Activated CD4-positive, alpha-beta T cell treated with anti-CD3 and anti-CD28 coated beads, Interleukin-2, amount 50 U/mL, for 24 hours (primary cell): Measurements from ENCODE around the gene GRIK5.
"Not testable (repeated sequence)": the region's sequence is repeated elsewhere in the genome, so short reads cannot be mapped to it uniquely, and the experiment has no call there.

Experiments
- DNase-seq, 2 donors: peaks; one replicate each; pipeline ENCODE4 v3.0.0-alpha.2; 2020; ENCODE audit warnings: low read depth in 1 of 2, low spot score in 1 of 2

GRIK5 gene

DNA sequence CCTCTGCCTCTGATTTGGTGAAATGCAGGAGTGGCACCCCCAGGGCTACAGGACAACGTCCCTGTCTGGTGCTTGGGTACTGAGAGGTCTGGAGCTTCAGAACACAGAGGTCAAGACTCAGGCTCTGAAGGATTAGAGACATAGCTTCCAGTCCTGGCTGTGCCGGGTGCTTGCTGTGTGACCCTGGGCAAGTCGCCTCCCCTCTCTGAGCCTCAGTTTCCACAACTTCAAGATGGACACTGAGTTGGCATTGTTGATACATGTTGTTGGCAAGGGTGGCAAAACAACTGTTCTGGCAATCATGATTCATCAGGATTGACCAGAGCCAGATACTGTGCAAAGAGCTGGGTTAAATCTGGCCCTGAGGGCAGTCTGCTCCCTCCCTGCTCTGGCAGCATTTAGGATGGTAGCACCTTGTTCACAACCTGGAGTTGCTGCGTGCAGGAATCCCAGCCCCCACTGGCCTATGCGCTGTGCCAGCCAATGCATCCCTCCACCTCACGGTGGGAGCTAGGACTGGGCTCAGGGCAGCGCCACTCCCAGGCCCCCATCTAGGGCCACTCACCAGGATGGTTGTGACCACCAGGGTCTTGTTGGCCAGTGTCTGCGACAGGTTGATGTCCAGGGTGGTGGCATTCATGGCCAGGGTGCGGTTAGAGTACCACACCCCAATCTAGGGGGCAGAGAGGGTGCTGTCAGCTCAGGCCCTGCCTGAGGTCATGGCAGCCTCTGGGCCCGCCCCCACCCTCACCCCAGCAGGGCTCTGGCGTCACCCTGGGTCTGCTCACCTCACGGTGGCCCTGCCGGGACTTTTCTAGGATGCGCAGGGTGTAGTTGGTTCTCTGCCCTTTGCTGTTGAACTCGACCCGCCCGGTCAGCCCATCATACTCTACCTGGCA is 16.7 kb downstream of the GRIK5 start:
- no peak for DNase-seq

DNA sequence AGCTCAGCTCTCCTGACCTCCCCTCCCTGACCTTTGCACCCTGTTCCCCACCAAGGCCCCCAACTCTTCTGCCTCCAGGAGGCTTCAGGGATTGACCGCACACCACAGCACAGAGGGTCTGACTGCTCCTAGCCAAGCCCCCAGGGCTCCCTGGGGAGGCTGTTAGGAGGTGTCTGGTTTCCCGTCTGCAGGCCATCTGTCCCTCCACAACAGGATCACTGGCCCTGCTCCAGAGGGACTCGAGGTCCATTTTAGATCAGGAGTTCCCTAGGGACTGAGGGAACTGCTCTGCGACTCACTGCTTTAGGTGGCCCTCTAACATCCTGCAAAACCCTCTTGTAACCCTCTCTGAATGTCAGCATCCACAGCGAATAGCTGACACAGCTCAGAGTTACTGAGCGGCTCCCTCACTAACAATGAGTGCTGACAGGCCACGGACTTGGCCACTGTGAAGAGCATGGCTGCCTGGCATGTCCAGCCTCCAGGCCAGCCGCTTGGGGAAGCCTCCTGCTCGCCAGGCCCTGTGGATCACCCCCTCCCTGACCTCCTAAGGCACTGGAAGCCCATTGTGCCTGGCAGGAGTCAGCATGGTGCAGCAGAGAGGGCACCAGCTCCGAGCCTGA is 17.7 kb downstream of the GRIK5 start:
- DNase-seq, result no peak

DNA sequence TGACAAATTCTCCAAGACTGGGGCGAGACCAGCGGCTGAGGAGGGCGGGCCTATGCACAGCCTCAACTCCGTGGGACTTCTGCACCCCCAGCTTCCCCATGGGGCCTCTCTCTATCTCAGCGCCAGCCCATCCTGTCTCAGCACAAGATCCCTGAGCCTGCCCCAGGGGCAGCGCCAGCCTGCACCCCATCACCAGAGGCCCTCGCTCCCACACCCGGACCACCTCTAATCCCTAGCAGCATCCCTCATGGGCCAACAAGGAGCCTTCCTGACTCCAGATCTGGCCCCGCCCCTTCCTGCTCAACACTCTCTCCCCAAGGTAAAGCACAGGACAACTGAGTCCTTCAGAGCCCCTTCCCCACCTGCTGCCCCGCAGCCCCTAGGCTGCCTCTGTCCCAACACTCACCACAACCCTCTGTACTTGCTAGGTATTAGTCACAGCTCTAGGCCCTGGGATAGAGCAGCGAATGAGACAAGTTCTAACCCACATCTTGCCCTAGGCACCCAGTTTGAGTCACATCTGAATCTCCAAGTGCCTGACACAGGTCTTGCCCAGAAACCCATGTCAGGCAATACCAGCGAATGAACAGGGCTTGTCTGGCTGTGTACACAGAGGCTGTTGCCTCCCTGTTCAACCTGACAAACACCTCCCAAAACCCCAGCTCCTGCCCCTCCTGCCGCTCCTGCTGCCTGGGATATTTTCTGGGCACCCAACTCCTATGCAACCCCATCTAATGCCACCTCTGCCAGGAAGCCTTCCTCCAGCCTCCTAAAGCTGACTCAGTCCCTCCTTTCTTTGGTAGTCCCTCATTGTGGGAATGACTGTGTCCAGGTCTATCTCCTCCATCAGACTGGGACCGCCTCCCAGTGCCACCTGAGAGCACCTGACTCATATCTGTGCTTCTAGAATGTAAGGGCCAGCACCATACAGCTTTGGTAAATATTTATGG is 18.6 kb downstream of the GRIK5 start:
- no peak for DNase-seq

DNA sequence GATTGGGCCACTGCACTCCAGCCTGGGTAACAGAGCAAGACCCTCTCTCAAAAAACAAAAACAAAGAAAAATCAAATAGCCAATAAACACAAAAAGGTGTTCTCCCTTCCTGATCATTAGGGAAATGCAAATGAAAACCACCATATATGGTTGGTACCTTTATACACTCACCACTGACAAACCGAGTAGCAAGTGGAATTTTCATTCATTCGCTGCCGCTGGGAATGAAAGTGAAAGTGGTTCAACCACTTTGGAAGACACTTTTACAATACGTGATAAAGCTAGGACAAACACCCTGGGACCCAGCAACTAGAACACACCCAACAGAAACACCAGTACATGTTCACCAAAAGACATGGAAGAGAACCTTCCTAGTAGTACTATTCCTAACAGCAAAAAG is 21.0 kb downstream of the GRIK5 start:
- no peak for DNase-seq

DNA sequence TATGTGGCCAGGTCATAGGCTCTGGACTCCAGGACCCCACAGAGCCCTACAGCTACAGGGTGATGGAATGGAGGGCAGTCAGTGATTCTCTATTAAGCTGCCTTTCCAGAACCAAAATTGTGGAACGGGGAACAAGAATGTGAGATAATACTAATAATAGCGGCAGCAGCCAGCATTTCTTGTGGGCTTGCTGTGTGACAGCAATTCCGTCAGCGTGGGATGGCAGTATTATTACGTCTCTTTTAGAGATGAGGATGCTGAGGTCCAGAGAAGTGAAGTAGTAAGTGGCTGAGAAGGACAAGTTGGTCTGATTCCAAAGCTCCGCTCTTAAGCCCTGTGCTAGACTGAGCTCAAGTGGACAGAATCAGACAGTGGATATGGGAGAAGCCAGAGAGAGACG is 24.4 kb downstream of the GRIK5 start:
- DNase-seq, result no peak

DNA sequence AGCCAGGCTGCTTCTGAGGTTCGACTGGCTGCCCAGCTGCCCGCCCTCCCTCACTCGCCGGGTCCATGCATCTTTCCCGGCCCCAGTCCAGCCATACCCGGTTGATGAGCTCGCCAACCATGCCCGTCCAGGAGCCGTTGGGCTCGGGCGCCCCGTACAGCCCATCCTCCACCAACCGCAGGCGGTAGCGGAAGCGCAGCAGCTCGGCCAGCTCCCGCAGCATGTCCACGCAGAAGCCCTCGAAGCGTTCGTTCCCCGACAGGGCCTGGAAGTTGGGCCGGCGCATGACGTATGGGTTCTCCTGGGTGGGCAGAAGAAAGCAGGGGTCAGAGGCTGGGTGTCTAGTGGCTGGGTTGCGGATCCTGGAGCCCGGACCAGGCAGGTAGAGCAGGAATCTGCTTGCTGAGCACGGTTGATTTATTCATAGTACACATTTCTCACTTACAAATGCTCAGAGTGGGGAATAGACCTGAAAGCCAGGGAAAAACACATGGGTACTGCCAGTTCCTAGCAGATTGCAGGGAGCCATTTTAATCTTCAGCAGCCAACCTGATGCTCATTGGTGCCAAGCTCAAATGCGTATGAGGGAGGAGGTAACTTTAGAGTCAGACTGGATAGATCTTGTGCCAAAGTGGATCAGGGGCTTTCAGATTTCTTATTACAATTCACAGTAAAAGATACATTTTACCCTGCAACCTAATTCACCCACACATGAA is 27.4 kb downstream of the GRIK5 start:
- no peak for DNase-seq

DNA sequence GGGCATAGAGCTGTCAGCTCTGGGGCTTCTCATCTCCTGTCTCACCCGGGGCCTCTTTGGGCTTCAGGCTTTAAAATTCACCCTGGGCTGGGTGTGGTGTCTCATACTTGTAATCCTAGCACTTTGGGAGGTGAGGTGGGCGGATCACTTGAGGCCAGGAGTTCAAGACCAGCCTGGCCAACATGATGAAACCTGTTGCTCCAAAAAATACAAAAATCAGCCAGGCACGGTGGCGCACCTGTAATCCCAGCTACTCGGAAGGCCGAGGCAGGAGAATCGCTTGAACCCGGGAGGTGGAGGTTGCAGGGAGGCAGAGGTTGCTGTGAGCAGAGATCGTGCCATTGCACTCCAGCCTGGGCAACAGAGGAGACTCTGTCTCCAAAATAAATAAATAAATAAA is 29.5 kb downstream of the GRIK5 start:
- not testable (repeated sequence) for DNase-seq

DNA sequence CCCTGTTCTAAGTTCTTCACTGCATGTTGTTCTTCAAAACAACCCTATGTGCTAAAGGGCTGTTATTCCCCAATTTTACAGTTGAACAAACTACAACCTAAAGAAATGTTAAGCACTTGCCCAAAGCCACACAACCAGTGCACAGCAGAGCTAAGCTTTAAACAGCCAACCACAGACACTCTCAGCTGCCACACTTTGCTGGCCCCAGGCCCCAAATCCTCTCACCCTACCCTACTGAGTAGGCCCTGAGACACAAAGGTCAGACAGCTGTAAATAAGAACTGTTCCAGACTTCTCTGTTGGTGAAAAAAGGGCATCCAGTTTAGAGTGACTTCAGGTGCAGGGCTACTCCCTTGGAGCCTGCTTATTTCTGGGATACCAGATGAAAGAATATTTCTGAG is 30.0 kb downstream of the GRIK5 start:
- DNase-seq, result no peak

DNA sequence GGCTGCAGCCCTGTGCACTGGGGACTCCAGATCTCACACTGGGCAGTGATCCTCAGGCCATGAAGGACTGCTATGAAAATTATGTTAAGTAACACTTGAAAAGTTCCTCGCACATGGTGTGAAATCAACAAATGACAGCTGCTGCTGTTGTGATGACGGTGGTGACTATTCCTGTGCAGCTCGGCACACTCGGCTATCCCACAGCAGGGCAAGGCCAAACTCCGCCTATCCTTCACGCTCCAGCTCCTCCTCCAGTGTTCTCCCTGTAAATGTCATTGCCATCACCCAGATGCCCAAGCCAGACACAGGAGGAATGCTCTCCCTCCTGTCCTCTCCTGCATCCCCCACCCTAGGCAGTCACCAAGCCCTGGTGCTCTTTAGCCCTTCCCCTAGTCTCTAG is 31.3 kb downstream of the GRIK5 start:
- no peak for DNase-seq

DNA sequence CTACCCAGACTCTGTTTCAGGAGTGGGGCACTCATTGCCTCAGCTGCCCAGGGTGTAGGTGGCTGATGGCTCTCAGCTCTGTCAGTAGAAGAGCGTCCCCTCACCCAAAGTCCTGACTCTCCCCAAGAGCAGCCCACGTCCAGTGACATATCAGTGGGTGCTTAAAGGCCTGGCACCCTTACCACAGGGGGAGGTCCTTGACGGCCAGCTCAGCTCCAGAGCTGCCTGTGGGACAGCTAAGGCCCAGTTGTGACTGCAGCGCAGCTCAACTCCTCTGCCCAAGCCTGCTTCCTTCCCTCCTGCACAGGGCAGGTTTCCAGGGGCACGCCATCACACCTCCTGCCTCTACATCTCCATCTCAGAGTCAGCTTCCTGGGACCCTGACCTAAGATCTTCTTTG is 32.4 kb downstream of the GRIK5 start:
- no peak for DNase-seq

DNA sequence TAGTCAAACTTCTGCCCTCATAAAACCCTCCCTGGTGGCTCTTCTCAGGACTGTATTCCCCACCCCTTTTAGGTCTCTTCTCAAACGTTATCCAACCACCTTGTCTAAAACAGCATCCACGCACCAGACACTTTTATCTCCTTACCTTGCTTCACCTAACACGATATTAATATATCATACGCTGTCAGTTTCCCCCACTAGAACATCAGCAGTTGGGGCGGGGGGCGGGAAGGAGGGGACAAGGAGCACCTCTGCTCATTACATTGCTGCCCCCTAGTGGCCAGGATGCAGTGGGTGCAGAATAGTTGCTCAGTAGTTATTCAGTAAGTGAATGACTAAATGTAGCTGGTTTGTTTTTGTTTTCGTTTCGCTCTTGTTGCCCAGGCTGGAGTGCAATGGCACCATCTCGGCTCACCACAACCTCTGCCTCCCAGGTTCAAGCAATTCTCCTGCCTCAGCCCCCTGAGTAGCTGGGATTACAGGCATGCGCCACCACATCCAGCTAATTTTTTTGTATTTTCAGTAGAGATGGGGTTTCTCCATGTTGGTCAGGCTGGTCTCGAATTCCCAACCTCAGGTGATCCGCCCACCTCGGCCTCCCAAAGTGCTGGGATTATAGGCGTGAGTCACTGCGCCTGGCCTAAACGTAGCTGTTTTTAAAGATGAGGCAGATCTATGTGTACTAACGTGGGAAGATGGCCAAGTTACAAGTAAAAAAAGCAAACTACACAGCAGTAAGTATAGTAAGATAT is 35.2 kb downstream of the GRIK5 start:
- peak; percentile 24 to 60 for DNase-seq

DNA sequence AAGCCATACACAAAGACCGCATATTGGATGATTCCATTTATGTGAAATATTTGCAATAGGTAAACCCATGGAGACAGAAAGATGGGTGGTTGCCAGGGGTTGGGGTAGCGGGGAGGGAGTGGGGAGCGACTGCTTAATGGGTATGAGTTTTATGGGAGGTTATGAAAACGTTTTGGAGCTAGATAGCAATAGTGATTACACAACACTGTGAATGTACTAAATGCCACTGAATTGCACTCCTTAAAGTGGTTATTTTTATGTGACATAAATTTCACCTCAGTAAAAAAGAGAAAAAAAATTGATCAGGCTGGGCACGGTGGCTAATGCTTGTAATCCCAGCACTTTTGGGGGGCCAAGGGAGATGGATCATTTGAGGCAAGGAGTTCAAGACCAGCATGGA is 36.6 kb downstream of the GRIK5 start:
- DNase-seq, result no peak

DNA sequence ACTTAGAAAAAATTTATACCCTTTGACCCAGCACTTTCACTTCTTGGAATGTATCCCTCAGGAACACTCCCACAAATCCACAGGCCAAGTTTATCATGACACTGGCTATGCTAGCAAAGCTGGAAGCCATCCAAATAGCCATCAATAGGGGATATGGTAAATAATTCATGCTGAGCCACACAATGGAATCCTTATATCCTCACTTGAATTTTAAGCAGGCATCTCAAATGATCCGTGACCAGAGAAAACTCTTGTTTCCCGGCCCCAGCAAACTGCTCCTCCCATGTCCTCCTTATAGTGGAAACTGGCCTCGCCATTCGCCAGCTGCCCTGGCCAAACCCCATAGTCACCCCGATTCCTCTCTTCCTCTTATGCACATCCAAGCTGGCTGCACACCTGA is 37.6 kb downstream of the GRIK5 start:
- DNase-seq, result no peak

DNA sequence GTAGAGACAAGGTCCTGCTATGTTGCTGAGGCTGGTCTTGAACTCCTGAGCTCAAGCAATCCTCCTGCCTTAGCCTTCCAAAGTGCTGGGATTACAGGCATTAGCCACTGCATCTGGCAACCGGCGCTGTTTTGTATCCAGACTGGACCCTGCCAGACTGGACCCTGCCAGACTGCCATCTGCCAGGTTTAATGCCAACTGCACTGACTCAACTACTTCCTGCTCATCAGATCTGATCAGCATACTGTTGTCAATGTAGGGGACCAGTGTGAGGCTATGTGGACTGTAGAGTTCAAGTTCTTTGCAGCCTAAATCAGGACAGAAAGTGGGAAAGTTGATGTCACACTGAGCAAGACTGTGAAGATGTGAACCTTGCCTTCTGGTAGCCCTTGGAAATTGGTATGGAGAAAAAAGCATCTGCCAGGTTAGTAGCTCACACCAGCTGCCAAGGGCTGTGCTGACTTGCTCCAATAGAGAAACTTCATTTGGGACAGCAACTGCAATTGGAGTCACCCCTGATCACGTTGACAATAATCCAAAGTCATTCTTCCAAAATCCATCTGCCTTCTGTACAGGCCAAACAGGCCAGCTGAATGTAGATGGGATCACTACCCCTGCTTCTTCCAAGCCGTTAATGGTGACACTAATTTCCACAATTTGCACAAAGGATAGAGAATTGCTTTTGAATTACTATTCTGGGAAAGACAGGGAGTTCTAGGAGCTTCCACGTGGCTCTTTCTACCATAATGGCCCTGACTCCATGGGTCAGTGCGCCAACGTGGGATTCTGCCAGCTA is 39.2 kb downstream of the GRIK5 start:
- DNase-seq, result no peak

DNA sequence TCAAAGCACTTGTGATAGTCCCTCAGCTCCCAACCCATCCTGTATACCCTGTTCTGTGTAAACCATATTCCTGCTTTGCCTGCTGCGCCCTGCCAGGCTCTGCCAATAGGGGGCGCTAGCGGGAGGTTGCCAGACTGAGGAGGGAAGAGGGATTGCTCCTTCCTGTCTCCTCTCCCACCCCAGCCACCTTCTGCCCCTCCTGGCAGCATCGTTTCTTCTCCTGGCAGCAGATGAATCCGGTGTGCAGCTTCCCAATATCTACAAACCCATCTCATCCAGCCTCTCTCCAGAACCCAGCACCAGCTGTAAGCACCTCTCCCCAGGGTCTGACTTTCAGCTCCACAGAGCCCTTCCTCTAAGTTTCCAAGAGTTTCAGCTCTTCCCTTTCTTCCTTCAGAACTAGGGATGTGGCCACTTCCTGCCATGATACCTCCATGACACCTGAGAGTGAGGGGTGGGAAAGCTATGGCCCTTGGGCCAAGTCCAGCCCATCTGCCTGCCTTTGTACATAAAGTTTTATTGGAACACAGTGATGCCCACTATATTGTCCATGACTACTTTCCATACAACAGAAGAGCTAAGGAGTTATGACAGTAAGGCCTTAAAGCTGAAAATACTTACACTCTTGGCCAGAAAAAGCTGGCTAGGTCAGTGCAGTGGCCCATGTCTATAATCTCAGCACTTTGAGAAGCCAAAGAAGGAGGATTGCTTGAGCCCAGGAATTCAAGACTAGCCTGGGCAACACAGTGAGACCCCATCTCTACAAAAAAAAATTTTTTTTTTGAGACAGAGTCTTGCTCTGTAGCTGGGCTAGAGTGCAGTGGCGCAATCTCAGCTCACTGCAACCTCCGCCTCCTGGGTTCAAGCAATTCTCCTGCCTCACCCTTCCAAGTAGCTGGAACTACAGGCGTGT is 41.4 kb downstream of the GRIK5 start:
- peak in 1 of 2 donors; percentile 5 for DNase-seq

DNA sequence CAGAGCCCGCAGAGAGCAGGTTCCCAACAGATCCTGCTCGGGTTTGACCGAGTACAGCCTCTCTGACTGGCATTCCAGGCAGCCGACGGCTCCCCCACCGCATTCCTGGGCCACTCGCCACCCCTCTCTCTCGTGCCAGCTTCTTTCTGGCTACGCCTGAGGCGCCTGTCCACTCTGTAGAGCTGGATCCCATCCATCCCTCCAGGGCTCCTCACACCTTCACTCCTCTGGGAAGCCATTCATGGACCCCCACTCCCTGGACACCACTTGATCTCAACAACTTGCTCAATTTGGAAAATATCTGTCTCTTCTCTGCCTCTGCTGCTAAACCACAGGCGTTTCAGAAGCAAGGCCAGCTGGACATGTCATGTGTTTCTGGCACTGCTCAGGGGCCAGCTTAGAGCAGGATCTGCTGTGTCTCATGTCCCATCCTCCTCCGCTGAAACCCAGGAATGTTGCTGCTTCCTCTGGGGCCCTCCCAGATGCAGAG is 45.3 kb downstream of the GRIK5 start:
- no peak for DNase-seq

DNA sequence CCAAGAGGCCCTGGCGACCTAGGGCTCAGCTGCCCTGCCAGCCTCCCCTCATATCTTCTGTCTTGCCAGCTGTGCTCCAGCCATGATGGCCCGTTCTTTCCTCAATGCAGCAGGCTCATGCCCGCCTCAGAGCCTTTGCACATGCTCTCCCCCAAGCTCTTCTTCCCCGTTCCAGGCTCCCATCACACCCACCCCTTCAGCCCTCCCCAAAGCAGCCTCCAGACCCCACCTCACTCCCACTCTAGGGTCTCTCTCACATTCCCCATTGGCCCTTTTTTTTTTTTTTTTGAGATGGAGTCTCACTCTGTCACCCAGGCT is 46.1 kb downstream of the GRIK5 start:
- DNase-seq, result no peak
